HG02588 (cell line): ENCODE results near the gene CDK3.
"Not testable (repeated sequence)": the region's sequence is repeated elsewhere in the genome, so short reads cannot be mapped to it uniquely, and the experiment has no call there.

ENCODE experiments used
- ATAC-seq: cut with Tn5 transposase; IDR thresholded peaks from one replicate; pipeline ENCODE4 v1.9.1; 2021; ENCODE audit warnings: mild to moderate bottlenecking, moderate library complexity; ENCODE audit not compliant: unreplicated experiment

The CDK3 gene

GRCh38 chr17:76036497-76037261, 36.0 kb downstream of the CDK3 start:
- no peak for ATAC-seq

- no peak for ATAC-seq
Observed at GRCh38 chr17:76038050-76038449, 37.4 kb downstream of the CDK3 start.

GRCh38 chr17:76039121-76039520, 38.5 kb downstream of the CDK3 start:
- no peak for ATAC-seq

GRCh38 chr17:76040376-76040775, 39.7 kb downstream of the CDK3 start:
- ATAC-seq, result no peak

- not testable (repeated sequence) for ATAC-seq
Observed at GRCh38 chr17:76042868-76043267, 42.2 kb downstream of the CDK3 start.

GRCh38 chr17:76044475-76045007, 43.9 kb downstream of the CDK3 start:
- not testable (repeated sequence) for ATAC-seq

GRCh38 chr17:76046064-76046463, 45.4 kb downstream of the CDK3 start:
- ATAC-seq, result no peak

- no peak for ATAC-seq
Observed at GRCh38 chr17:76048025-76048605, 47.5 kb downstream of the CDK3 start.

GRCh38 chr17:76048711-76049110, 48.1 kb downstream of the CDK3 start:
- no peak for ATAC-seq

- ATAC-seq, result no peak
Observed at GRCh38 chr17:76049239-76049638, 48.6 kb downstream of the CDK3 start.

- ATAC-seq, result no peak
Observed at GRCh38 chr17:76049836-76050537, 49.3 kb downstream of the CDK3 start.

- ATAC-seq, result no peak
Observed at GRCh38 chr17:76050538-76051467, 50.1 kb downstream of the CDK3 start.

- ATAC-seq, result no peak
Observed at GRCh38 chr17:76051561-76051960, 50.9 kb downstream of the CDK3 start.

- ATAC-seq, result no peak
Observed at GRCh38 chr17:76053246-76054111, 52.8 kb downstream of the CDK3 start.

- no peak for ATAC-seq
Observed at GRCh38 chr17:76054112-76054476, 53.4 kb downstream of the CDK3 start.
